ENCODE results near the gene TNFAIP3. TPM values are rescaled to one million over a fixed set of nuclear protein-coding genes. Genes with fewer than 3 reads are reported as not detected.
A peak's percentile ranks its signal among the peaks of the same experiment; 100 is the strongest.

Gene TNFAIP3
- total RNA-seq, 2 experiments from 2014 or later, result 214 to 222 TPM

GRCh38 chr6:137849981-137850714 lies 16.9 kb upstream of the TNFAIP3 start:
- no peak for DNase-seq
- Mint-ChIP-seq H3K27ac (no peak overlapping the region), H3K9me3 (no peaks in the 10 kb centered on the region), H3K36me3 (peaks cover 1% of the 10 kb centered on the region), H3K27me3 (no peaks in the 10 kb centered on the region), H3K4me1 (peaks cover 30% of the 10 kb centered on the region), H3K4me3 (no peak overlapping the region)

GRCh38 chr6:137850816-137851602 lies 16.1 kb upstream of the TNFAIP3 start:
- Mint-ChIP-seq H3K27me3 (no peaks in the 10 kb centered on the region), H3K27ac (no peak overlapping the region), H3K36me3 (peaks cover 7% of the 10 kb centered on the region), H3K4me1 (peaks cover 30% of the 10 kb centered on the region), H3K9me3 (peaks cover 3% of the 10 kb centered on the region), H3K4me3 (no peak overlapping the region)
- DNase-seq, result no peak

GRCh38 chr6:137851669-137852068 lies 15.4 kb upstream of the TNFAIP3 start:
- DNase-seq, result no peak
- Mint-ChIP-seq H3K4me3 (no peak overlapping the region), H3K9me3 (peaks cover 5% of the 10 kb centered on the region), H3K4me1 (peaks cover 30% of the 10 kb centered on the region), H3K27ac (no peak overlapping the region), H3K36me3 (peaks cover 12% of the 10 kb centered on the region), H3K27me3 (no peaks in the 10 kb centered on the region)

GRCh38 chr6:137852346-137852745 lies 14.7 kb upstream of the TNFAIP3 start:
- Mint-ChIP-seq H3K4me1 (peaks cover 30% of the 10 kb centered on the region), H3K36me3 (peaks cover 17% of the 10 kb centered on the region), H3K4me3 (no peak overlapping the region), H3K27me3 (no peaks in the 10 kb centered on the region), H3K27ac (no peak overlapping the region), H3K9me3 (peaks cover 5% of the 10 kb centered on the region)
- no peak for DNase-seq

- Mint-ChIP-seq H3K9me3 (peaks cover 5% of the 10 kb centered on the region), H3K4me1 (peaks cover 30% of the 10 kb centered on the region), H3K36me3 (peaks cover 22% of the 10 kb centered on the region), H3K4me3 (no peak overlapping the region), H3K27ac (no peak overlapping the region), H3K27me3 (no peaks in the 10 kb centered on the region)
- no peak for DNase-seq
Observed at GRCh38 chr6:137852811-137853210, 14.2 kb upstream of the TNFAIP3 start.

GRCh38 chr6:137853569-137854213 lies 13.4 kb upstream of the TNFAIP3 start:
- peaks cover 30% of the 10 kb centered on the region for H3K4me1 Mint-ChIP-seq
- peaks cover 25% of the 10 kb centered on the region for H3K36me3 Mint-ChIP-seq
- DNase-seq, result no peak
- peaks cover 5% of the 10 kb centered on the region for H3K9me3 Mint-ChIP-seq
- H3K4me3 Mint-ChIP-seq, result no peak overlapping the region
- H3K27me3 Mint-ChIP-seq, result no peaks in the 10 kb centered on the region
- H3K27ac Mint-ChIP-seq, result no peak overlapping the region

GRCh38 chr6:137856138-137856898 lies 10.7 kb upstream of the TNFAIP3 start:
- no peak for DNase-seq
- H3K4me3 Mint-ChIP-seq, result no peak overlapping the region
- no peak overlapping the region for H3K27ac Mint-ChIP-seq
- no peaks in the 10 kb centered on the region for H3K27me3 Mint-ChIP-seq
- H3K4me1 Mint-ChIP-seq, result peaks cover 18% of the 10 kb centered on the region
- H3K9me3 Mint-ChIP-seq, result peaks cover 5% of the 10 kb centered on the region
- peaks cover 25% of the 10 kb centered on the region for H3K36me3 Mint-ChIP-seq

- DNase-seq, result no peak
- Mint-ChIP-seq H3K27me3 (no peaks in the 10 kb centered on the region), H3K36me3 (peaks cover 34% of the 10 kb centered on the region), H3K4me3 (no peak overlapping the region), H3K27ac (no peak overlapping the region), H3K9me3 (peaks cover 6% of the 10 kb centered on the region), H3K4me1 (peaks cover 21% of the 10 kb centered on the region)
Observed at GRCh38 chr6:137859025-137859424, 8.0 kb upstream of the TNFAIP3 start.

- Mint-ChIP-seq H3K9me3 (peaks cover 8% of the 10 kb centered on the region), H3K4me3 (no peak overlapping the region), H3K27me3 (no peaks in the 10 kb centered on the region), H3K27ac (no peak overlapping the region), H3K4me1 (peaks cover 31% of the 10 kb centered on the region), H3K36me3 (peaks cover 38% of the 10 kb centered on the region)
- no peak for DNase-seq
Observed at GRCh38 chr6:137860394-137861005, 6.6 kb upstream of the TNFAIP3 start.

GRCh38 chr6:137861550-137862337 lies 5.3 kb upstream of the TNFAIP3 start:
- DNase-seq, result no peak
- no peaks in the 10 kb centered on the region for H3K27me3 Mint-ChIP-seq
- H3K9me3 Mint-ChIP-seq, result peaks cover 3% of the 10 kb centered on the region
- peaks cover 31% of the 10 kb centered on the region for H3K36me3 Mint-ChIP-seq
- peaks cover 41% of the 10 kb centered on the region for H3K4me1 Mint-ChIP-seq
- H3K27ac Mint-ChIP-seq, result no peak overlapping the region
- H3K4me3 Mint-ChIP-seq, result no peak overlapping the region

- Mint-ChIP-seq H3K4me3 (no peak overlapping the region), H3K4me1 (peaks cover 41% of the 10 kb centered on the region), H3K36me3 (peaks cover 26% of the 10 kb centered on the region), H3K27ac (peak overlapping the region; percentile 4), H3K27me3 (no peaks in the 10 kb centered on the region), H3K9me3 (peaks cover 3% of the 10 kb centered on the region)
- no peak for DNase-seq
Observed at GRCh38 chr6:137862419-137863090, 4.5 kb upstream of the TNFAIP3 start.

- Mint-ChIP-seq H3K27me3 (no peaks in the 10 kb centered on the region), H3K27ac (no peak overlapping the region), H3K36me3 (peaks cover 25% of the 10 kb centered on the region), H3K9me3 (peaks cover 3% of the 10 kb centered on the region), H3K4me1 (peaks cover 41% of the 10 kb centered on the region), H3K4me3 (no peak overlapping the region)
- no peak for DNase-seq
Observed at GRCh38 chr6:137863091-137863797, 3.8 kb upstream of the TNFAIP3 start.
